Measurements from ENCODE around the gene CYP39A1. TPM values are rescaled to one million over a fixed set of nuclear protein-coding genes. Genes with fewer than 3 reads are reported as not detected.

The CYP39A1 gene
- total RNA-seq, 1 donor = 4.3 TPM

GRCh38 chr6:46635462-46635861 lies 17.2 kb downstream of the CYP39A1 start:
- H3K27ac ChIP-seq (ENCODE audit: low read depth, low read length) = no peak overlapping the region
- TF ChIP-seq CTCF (IDR thresholded peaks at IDR 0.05; ENCODE audit: extremely low read depth, low read depth, low read length) = no peak
- H2AFZ ChIP-seq (ENCODE audit: low read length) = no peak overlapping the region
- H3K4me3 ChIP-seq (ENCODE audit: insufficient read depth, low read length) = no peak overlapping the region
- no peak for DNase-seq (ENCODE audit: insufficient read length, low spot score, missing footprints)
- H3K36me3 ChIP-seq (ENCODE audit: insufficient read depth, low read length) = no peaks in the 10 kb centered on the region
- H3K9me3 ChIP-seq (ENCODE audit: low read depth, low read length) = no peaks in the 10 kb centered on the region
- no peaks in the 10 kb centered on the region for H4K20me1 ChIP-seq (ENCODE audit: insufficient read depth, low read length)
- no peaks in the 10 kb centered on the region for H3K4me1 ChIP-seq (ENCODE audit: insufficient read depth, low read length)
- H3K4me2 ChIP-seq (ENCODE audit: insufficient read depth, low read length) = no peak overlapping the region
- H3K79me2 ChIP-seq (ENCODE audit: insufficient read depth, low read length) = no peaks in the 10 kb centered on the region
- no peaks in the 10 kb centered on the region for H3K27me3 ChIP-seq (ENCODE audit: insufficient read depth, low read length)

DNA sequence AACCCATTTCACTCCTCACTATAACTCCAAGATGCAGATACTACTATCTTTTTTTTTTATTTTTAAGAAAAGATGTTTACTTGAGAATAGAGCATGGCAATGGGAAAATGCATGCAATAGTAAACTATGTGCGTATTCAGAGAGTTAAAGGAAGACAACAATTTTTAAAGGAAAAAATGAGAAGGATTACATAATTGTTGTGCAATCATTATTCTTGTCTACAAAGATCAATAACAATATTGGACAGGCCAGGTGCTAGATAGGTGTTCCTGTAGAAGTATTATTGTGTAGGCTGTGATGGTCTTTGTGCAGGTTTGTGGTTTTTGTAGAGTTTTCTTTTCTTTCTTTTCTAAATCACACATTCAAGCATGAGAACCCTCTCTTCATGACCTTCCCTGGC lies 20.6 kb downstream of the CYP39A1 start:
- no peak for DNase-seq (ENCODE audit: insufficient read length, low spot score, missing footprints)
- Histone ChIP-seq H3K27ac (ENCODE audit: low read depth, low read length) (no peak overlapping the region), H3K27me3 (ENCODE audit: insufficient read depth, low read length) (no peaks in the 10 kb centered on the region), H3K4me2 (ENCODE audit: insufficient read depth, low read length) (no peak overlapping the region), H3K9me3 (ENCODE audit: low read depth, low read length) (no peaks in the 10 kb centered on the region), H3K79me2 (ENCODE audit: insufficient read depth, low read length) (no peaks in the 10 kb centered on the region), H4K20me1 (ENCODE audit: insufficient read depth, low read length) (no peaks in the 10 kb centered on the region), H3K4me1 (ENCODE audit: insufficient read depth, low read length) (no peaks in the 10 kb centered on the region), H3K36me3 (ENCODE audit: insufficient read depth, low read length) (no peaks in the 10 kb centered on the region), H3K4me3 (ENCODE audit: insufficient read depth, low read length) (no peak overlapping the region), H2AFZ (ENCODE audit: low read length) (no peak overlapping the region)
- no peak for TF ChIP-seq CTCF (IDR thresholded peaks at IDR 0.05; ENCODE audit: extremely low read depth, low read depth, low read length)

DNA sequence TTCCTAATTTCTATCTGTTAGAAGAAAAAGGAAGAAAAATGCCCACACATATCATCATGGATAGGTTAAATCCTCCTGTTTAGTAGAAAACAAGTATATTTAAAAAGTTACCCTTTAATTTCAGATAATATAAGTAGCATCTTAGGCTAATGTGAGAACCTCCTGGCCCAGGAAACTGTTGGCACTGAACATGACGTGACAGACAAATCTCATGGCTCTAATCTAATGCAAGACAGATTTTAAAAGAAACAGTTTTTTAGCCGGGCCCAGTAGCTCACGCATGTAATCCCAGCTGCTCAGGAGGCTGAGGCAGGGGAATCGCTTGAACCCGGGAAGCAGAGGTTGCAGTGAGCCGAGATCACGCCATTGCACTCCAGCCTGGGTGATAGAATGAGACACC lies 22.9 kb downstream of the CYP39A1 start:
- no peak for TF ChIP-seq CTCF (IDR thresholded peaks at IDR 0.05; ENCODE audit: extremely low read depth, low read depth, low read length)
- Histone ChIP-seq H3K4me2 (ENCODE audit: insufficient read depth, low read length) (no peak overlapping the region), H3K79me2 (ENCODE audit: insufficient read depth, low read length) (no peaks in the 10 kb centered on the region)

DNA sequence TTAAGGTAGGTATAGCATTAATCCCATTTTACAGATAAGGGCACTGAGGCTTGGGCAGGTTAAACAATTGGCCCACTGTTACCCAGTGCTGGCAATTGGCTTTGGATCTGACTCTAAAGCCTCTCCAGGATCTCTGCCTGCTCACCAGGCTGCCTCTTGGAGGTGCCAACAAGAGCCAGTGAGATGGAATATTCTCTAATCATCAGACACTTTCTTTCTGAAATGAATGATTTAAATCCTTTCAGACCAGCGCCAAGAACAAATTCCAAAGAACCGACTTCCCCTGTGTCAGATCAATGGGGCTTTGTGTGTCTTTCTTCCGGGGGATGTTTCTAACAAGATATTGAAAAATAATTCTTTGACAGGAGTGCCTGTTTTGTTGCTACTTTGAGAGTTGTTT lies 23.6 kb downstream of the CYP39A1 start:
- Histone ChIP-seq H3K9me3 (ENCODE audit: low read depth, low read length) (no peaks in the 10 kb centered on the region), H3K79me2 (ENCODE audit: insufficient read depth, low read length) (no peaks in the 10 kb centered on the region), H3K4me1 (ENCODE audit: insufficient read depth, low read length) (no peaks in the 10 kb centered on the region), H3K36me3 (ENCODE audit: insufficient read depth, low read length) (no peaks in the 10 kb centered on the region), H3K4me3 (ENCODE audit: insufficient read depth, low read length) (no peak overlapping the region), H2AFZ (ENCODE audit: low read length) (no peak overlapping the region), H3K27me3 (ENCODE audit: insufficient read depth, low read length) (no peaks in the 10 kb centered on the region), H4K20me1 (ENCODE audit: insufficient read depth, low read length) (no peaks in the 10 kb centered on the region), H3K27ac (ENCODE audit: low read depth, low read length) (no peak overlapping the region), H3K4me2 (ENCODE audit: insufficient read depth, low read length) (no peak overlapping the region)
- TF ChIP-seq CTCF (IDR thresholded peaks at IDR 0.05; ENCODE audit: extremely low read depth, low read depth, low read length) = no peak
- DNase-seq (ENCODE audit: insufficient read length, low spot score, missing footprints) = no peak

More for the DNA sequence above, 22.9 kb downstream of the CYP39A1 start:
- Histone ChIP-seq H3K4me1 (ENCODE audit: insufficient read depth, low read length) (no peaks in the 10 kb centered on the region), H3K36me3 (ENCODE audit: insufficient read depth, low read length) (no peaks in the 10 kb centered on the region), H2AFZ (ENCODE audit: low read length) (no peak overlapping the region), H3K27me3 (ENCODE audit: insufficient read depth, low read length) (no peaks in the 10 kb centered on the region), H3K27ac (ENCODE audit: low read depth, low read length) (no peak overlapping the region), H4K20me1 (ENCODE audit: insufficient read depth, low read length) (no peaks in the 10 kb centered on the region), H3K4me3 (ENCODE audit: insufficient read depth, low read length) (no peak overlapping the region), H3K9me3 (ENCODE audit: low read depth, low read length) (no peaks in the 10 kb centered on the region)
- no peak for DNase-seq (ENCODE audit: insufficient read length, low spot score, missing footprints)
